Measurements from ENCODE around the gene FAM174C. TPM values are rescaled to one million over a fixed set of nuclear protein-coding genes. Genes with fewer than 3 reads are reported as not detected.
A peak's percentile ranks its signal among the peaks of the same experiment; 100 is the strongest.

Gene FAM174C
- polyA plus RNA-seq, 4 donors, result 40.0 to 118 (median 82.3) TPM

- Histone ChIP-seq H3K4me1 (ENCODE audit: control insufficient read depth in 3 of 3, insufficient read depth in 2 of 3, low read depth in 1 of 3, low read length in 2 of 3) (peaks cover 0 to 26% (median 0%) of the 10 kb centered on the region in 3 donors), H3K4me3 (ENCODE audit: low read depth in 1 of 3, low read length in 3 of 3) (no peak overlapping the region), H3K27ac (ENCODE audit: low read depth in 1 of 3, low read length in 2 of 3) (no peak overlapping the region), H3K27me3 (ENCODE audit: control insufficient read depth in 3 of 3, insufficient read depth in 3 of 3, low read length in 3 of 3) (no peaks in the 10 kb centered on the region), H3K36me3 (ENCODE audit: control insufficient read depth in 3 of 3, insufficient read depth in 2 of 3, low read depth in 1 of 3, low read length in 3 of 3) (peaks cover 7 to 45% (median 13%) of the 10 kb centered on the region in 3 donors), H3K9me3 (ENCODE audit: control insufficient read depth in 2 of 2, insufficient read depth in 1 of 2, low read depth in 1 of 2, low read length in 1 of 2) (no peaks in the 10 kb centered on the region)
- DNase-seq, result no peak
- FAIRE-seq, result no peak
- 58 to 78% (median 60%) methylated on average over 39 to 61 of the region's 61 CpGs for WGBS, 3 donors
These were observed 45.2 kb upstream of the FAM174C start for GRCh38 chr19:1229924-1230782.

- H3K27me3 ChIP-seq (ENCODE audit: control insufficient read depth in 3 of 3, insufficient read depth in 3 of 3, low read length in 3 of 3), result peaks cover 0 to 5% (median under 1%) of the 10 kb centered on the region in 3 donors
- peaks cover 7 to 40% (median 11%) of the 10 kb centered on the region in 3 donors for H3K36me3 ChIP-seq (ENCODE audit: control insufficient read depth in 3 of 3, insufficient read depth in 2 of 3, low read depth in 1 of 3, low read length in 3 of 3)
- no peak for FAIRE-seq
- no peaks in the 10 kb centered on the region for H3K9me3 ChIP-seq (ENCODE audit: control insufficient read depth in 2 of 2, insufficient read depth in 1 of 2, low read depth in 1 of 2, low read length in 1 of 2)
- no peak for DNase-seq
- H3K4me3 ChIP-seq (ENCODE audit: low read depth in 1 of 3, low read length in 3 of 3), result no peak overlapping the region
- WGBS, 3 donors, result 31 to 76% (median 59%) methylated on average over 17 to 38 of the region's 38 CpGs
- no peak overlapping the region for H3K27ac ChIP-seq (ENCODE audit: low read depth in 1 of 3, low read length in 2 of 3)
- peaks cover 0 to 26% (median 0%) of the 10 kb centered on the region in 3 donors for H3K4me1 ChIP-seq (ENCODE audit: control insufficient read depth in 3 of 3, insufficient read depth in 2 of 3, low read depth in 1 of 3, low read length in 2 of 3)
These were observed 44.4 kb upstream of the FAM174C start for GRCh38 chr19:1230783-1231489.

GRCh38 chr19:1231729-1232637 lies 43.3 kb upstream of the FAM174C start:
- DNase-seq (no peak), FAIRE-seq (no peak)
- peaks cover 2 to 12% (median 5%) of the 10 kb centered on the region in 3 donors for H3K27me3 ChIP-seq (ENCODE audit: control insufficient read depth in 3 of 3, insufficient read depth in 3 of 3, low read length in 3 of 3)
- peaks cover 0 to 29% (median 0%) of the 10 kb centered on the region in 3 donors for H3K4me1 ChIP-seq (ENCODE audit: control insufficient read depth in 3 of 3, insufficient read depth in 2 of 3, low read depth in 1 of 3, low read length in 2 of 3)
- 45 to 67% (median 54%) methylated on average over 13 to 15 of the region's 15 CpGs for WGBS, 3 donors
- no peak overlapping the region for H3K4me3 ChIP-seq (ENCODE audit: low read depth in 1 of 3, low read length in 3 of 3)
- peaks cover 7 to 30% (median 7%) of the 10 kb centered on the region in 3 donors for H3K36me3 ChIP-seq (ENCODE audit: control insufficient read depth in 3 of 3, insufficient read depth in 2 of 3, low read depth in 1 of 3, low read length in 3 of 3)
- no peaks in the 10 kb centered on the region for H3K9me3 ChIP-seq (ENCODE audit: control insufficient read depth in 2 of 2, insufficient read depth in 1 of 2, low read depth in 1 of 2, low read length in 1 of 2)
- peak overlapping the region in 1 of 3 donors; percentile 13 for H3K27ac ChIP-seq (ENCODE audit: low read depth in 1 of 3, low read length in 2 of 3)

- H3K9me3 ChIP-seq (ENCODE audit: control insufficient read depth in 2 of 2, insufficient read depth in 1 of 2, low read depth in 1 of 2, low read length in 1 of 2), result no peaks in the 10 kb centered on the region
- H3K4me3 ChIP-seq (ENCODE audit: low read depth in 1 of 3, low read length in 3 of 3), result no peak overlapping the region
- no peak for FAIRE-seq
- DNase-seq, result peak in 1 of 2 donors; percentile 55
- peak overlapping the region in 1 of 3 donors; percentile 13 for H3K27ac ChIP-seq (ENCODE audit: low read depth in 1 of 3, low read length in 2 of 3)
- peaks cover 0 to 29% (median 0%) of the 10 kb centered on the region in 3 donors for H3K4me1 ChIP-seq (ENCODE audit: control insufficient read depth in 3 of 3, insufficient read depth in 2 of 3, low read depth in 1 of 3, low read length in 2 of 3)
- WGBS, 3 donors, result 13 to 32% (median 13%) methylated on average over 14 to 15 of the region's 15 CpGs
- H3K27me3 ChIP-seq (ENCODE audit: control insufficient read depth in 3 of 3, insufficient read depth in 3 of 3, low read length in 3 of 3), result peaks cover 5 to 18% (median 6%) of the 10 kb centered on the region in 3 donors
- peaks cover 2 to 24% (median 4%) of the 10 kb centered on the region in 3 donors for H3K36me3 ChIP-seq (ENCODE audit: control insufficient read depth in 3 of 3, insufficient read depth in 2 of 3, low read depth in 1 of 3, low read length in 3 of 3)
These were observed 42.7 kb upstream of the FAM174C start for GRCh38 chr19:1232652-1233072.

- Histone ChIP-seq H3K4me1 (ENCODE audit: control insufficient read depth in 3 of 3, insufficient read depth in 2 of 3, low read depth in 1 of 3, low read length in 2 of 3) (peaks cover 0 to 32% (median 2%) of the 10 kb centered on the region in 3 donors), H3K36me3 (ENCODE audit: control insufficient read depth in 3 of 3, insufficient read depth in 2 of 3, low read depth in 1 of 3, low read length in 3 of 3) (peaks cover 0 to 20% (median 0%) of the 10 kb centered on the region in 3 donors), H3K27me3 (ENCODE audit: control insufficient read depth in 3 of 3, insufficient read depth in 3 of 3, low read length in 3 of 3) (peaks cover 5 to 20% (median 6%) of the 10 kb centered on the region in 3 donors), H3K4me3 (ENCODE audit: low read depth in 1 of 3, low read length in 3 of 3) (no peak overlapping the region), H3K9me3 (ENCODE audit: control insufficient read depth in 2 of 2, insufficient read depth in 1 of 2, low read depth in 1 of 2, low read length in 1 of 2) (no peaks in the 10 kb centered on the region), H3K27ac (ENCODE audit: low read depth in 1 of 3, low read length in 2 of 3) (no peak overlapping the region)
- DNase-seq (no peak), FAIRE-seq (no peak)
- WGBS, 3 donors, result 33 to 75% (median 35%) methylated on average over 20 to 24 of the region's 24 CpGs
These were observed 42.1 kb upstream of the FAM174C start for GRCh38 chr19:1233115-1233667.

GRCh38 chr19:1234051-1234954 lies 41.0 kb upstream of the FAM174C start:
- 27 to 81% (median 44%) methylated on average over 36 to 45 of the region's 45 CpGs for WGBS, 3 donors
- H3K36me3 ChIP-seq (ENCODE audit: control insufficient read depth in 3 of 3, insufficient read depth in 2 of 3, low read depth in 1 of 3, low read length in 3 of 3), result peaks cover 0 to 19% (median 0%) of the 10 kb centered on the region in 3 donors
- no peak overlapping the region for H3K4me3 ChIP-seq (ENCODE audit: low read depth in 1 of 3, low read length in 3 of 3)
- FAIRE-seq, result no peak
- peaks cover 0 to 33% (median 3%) of the 10 kb centered on the region in 3 donors for H3K4me1 ChIP-seq (ENCODE audit: control insufficient read depth in 3 of 3, insufficient read depth in 2 of 3, low read depth in 1 of 3, low read length in 2 of 3)
- H3K27ac ChIP-seq (ENCODE audit: low read depth in 1 of 3, low read length in 2 of 3), result no peak overlapping the region
- H3K9me3 ChIP-seq (ENCODE audit: control insufficient read depth in 2 of 2, insufficient read depth in 1 of 2, low read depth in 1 of 2, low read length in 1 of 2), result no peaks in the 10 kb centered on the region
- no peak for DNase-seq
- peaks cover 5 to 23% (median 6%) of the 10 kb centered on the region in 3 donors for H3K27me3 ChIP-seq (ENCODE audit: control insufficient read depth in 3 of 3, insufficient read depth in 3 of 3, low read length in 3 of 3)

GRCh38 chr19:1234955-1235380 lies 40.4 kb upstream of the FAM174C start:
- Histone ChIP-seq H3K27me3 (ENCODE audit: control insufficient read depth in 3 of 3, insufficient read depth in 3 of 3, low read length in 3 of 3) (peaks cover 5 to 23% (median 6%) of the 10 kb centered on the region in 3 donors), H3K4me3 (ENCODE audit: low read depth in 1 of 3, low read length in 3 of 3) (no peak overlapping the region), H3K4me1 (ENCODE audit: control insufficient read depth in 3 of 3, insufficient read depth in 2 of 3, low read depth in 1 of 3, low read length in 2 of 3) (peaks cover 0 to 37% (median 3%) of the 10 kb centered on the region in 3 donors), H3K36me3 (ENCODE audit: control insufficient read depth in 3 of 3, insufficient read depth in 2 of 3, low read depth in 1 of 3, low read length in 3 of 3) (peaks cover 0 to 19% (median 0%) of the 10 kb centered on the region in 3 donors), H3K9me3 (ENCODE audit: control insufficient read depth in 2 of 2, insufficient read depth in 1 of 2, low read depth in 1 of 2, low read length in 1 of 2) (no peaks in the 10 kb centered on the region), H3K27ac (ENCODE audit: low read depth in 1 of 3, low read length in 2 of 3) (no peak overlapping the region)
- no peak for FAIRE-seq
- no peak for DNase-seq
- WGBS, 3 donors, result 52 to 87% (median 60%) methylated on average over 43 of the region's 43 CpGs
